HCT116 (cell line): Measurements from ENCODE around the gene CPED1. TPM values are rescaled to one million over a fixed set of nuclear protein-coding genes. Genes with fewer than 3 reads are reported as not detected.
"Not testable (repeated sequence)": the region's sequence is repeated elsewhere in the genome, so short reads cannot be mapped to it uniquely, and the experiment has no call there.

Experiments used
- ATAC-seq: fragments of 200-7000 bp; cut with Tn5 transposase; 2 replicates; pipeline ENCODE4 v1.9.1; 2020; ENCODE audit warnings: mild to moderate bottlenecking, moderate library complexity
- BruUV-seq: library from RNA; stranded (reverse); fragments of 400-500 nt; replicated peaks from 2 replicates; lab custom pipeline; 2021; lab: Mats Ljungman, UMichigan
- CTCF ChIA-PET: fragments of 300-600 bp; sonication (Branson Sonifier 250); formaldehyde crosslinking; loops from one replicate; lab custom pipeline; 2021; ENCODE audit warnings: antibody characterized with exemption; lab: Charles Lee
- POLR2A ChIA-PET: fragments of 300-600, 350-600 bp; sonication (Branson Sonifier 250); formaldehyde crosslinking; loops from one replicate; lab custom pipeline; 2021; ENCODE audit warnings: antibody characterized with exemption; lab: Charles Lee
- RAD21 ChIA-PET, 2 experiments: fragments of 300-600 bp; sonication (Branson Sonifier 250); formaldehyde crosslinking; loops; one replicate each; lab custom pipeline; 2023; ENCODE audit warnings: low total read pairs in 2 of 2; ENCODE audit not compliant: uncharacterized antibody in 2 of 2, unreplicated experiment in 2 of 2, low non-redundant PET in 1 of 2; lab: Charles Lee
- DNase-seq: peaks from one replicate; pipeline ENCODE4 v3.0.0-alpha.2; 2010; ENCODE audit warnings: low read depth, low spot score
- H2AFZ ChIP-seq: fragments of 200-600 bp; shearing (Covaris generic), sonication (generic); 2 replicates; pipeline ENCODE4 v1.6.1; 2017; ENCODE audit warnings: low read depth, mixed run types, mixed read lengths, antibody characterized with exemption, low read length; ENCODE audit not compliant: poor library complexity, severe bottlenecking
- H3K27ac ChIP-seq: 2 replicates; pipeline ENCODE4 v1.5.1; 2012; ENCODE audit warnings: low read depth, low read length
- H3K27me3 ChIP-seq: fragments of 200-600 bp; sonication (generic); 2 replicates; pipeline ENCODE4 v1.6.1; 2016; ENCODE audit warnings: mixed run types, low read length, mixed read lengths; ENCODE audit not compliant: insufficient read depth
- H3K36me3 ChIP-seq, 2 experiments: fragments of 200-500 bp in 1 of 2; fragments of 200-600 bp in 1 of 2; sonication (Bioruptor generic) in 1 of 2; sonication (generic) in 1 of 2; 2 replicates each; pipeline versions ENCODE4 v1.5.1 to v1.6.1; 2014 to 2016; ENCODE audit warnings: low read length in 2 of 2, inconsistent platforms in 1 of 2, mixed read lengths in 1 of 2, mixed run types in 1 of 2; ENCODE audit not compliant: insufficient read depth in 2 of 2, control insufficient read depth in 1 of 2
- H3K4me1 ChIP-seq, 2 experiments: fragments of 200-600 bp in 1 of 2; sonication (generic) in 1 of 2; 2 replicates each; pipeline versions ENCODE4 v1.5.1 to v1.6.1; 2012 to 2017; ENCODE audit warnings: low read length in 2 of 2, inconsistent platforms in 1 of 2, mild to moderate bottlenecking in 1 of 2, mixed read lengths in 1 of 2, mixed run types in 1 of 2, moderate library complexity in 1 of 2; ENCODE audit not compliant: insufficient read depth in 2 of 2, control insufficient read depth in 1 of 2
- H3K4me2 ChIP-seq: fragments of 200-600 bp; sonication (generic); 2 replicates; pipeline ENCODE4 v1.6.1; 2017; ENCODE audit warnings: mixed run types, low read length, mixed read lengths
- H3K4me3 ChIP-seq, 2 experiments: fragments of 200-600 bp in 1 of 2; sonication (generic) in 1 of 2; replicated peaks in 1 of 2; 2 replicates each; pipeline ENCODE4 v1.5.1; 2011 to 2016; ENCODE audit warnings: low read length in 2 of 2, control low read depth in 1 of 2, low read depth in 1 of 2, mild to moderate bottlenecking in 1 of 2, mixed read lengths in 1 of 2, mixed run types in 1 of 2
- H3K79me2 ChIP-seq: fragments of 200-600 bp; sonication (generic); 2 replicates; pipeline ENCODE4 v1.6.1; 2017; ENCODE audit warnings: mild to moderate bottlenecking, mixed run types, low read length, moderate library complexity, mixed read lengths; ENCODE audit not compliant: insufficient read depth
- H3K9ac ChIP-seq: fragments of 200-600 bp; sonication (generic); 2 replicates; pipeline ENCODE4 v1.6.1; 2016; ENCODE audit warnings: low read length, mixed read lengths
- H3K9me2 ChIP-seq: fragments of 200-600 bp; sonication (generic), shearing (Covaris generic); 2 replicates; pipeline ENCODE4 v1.6.1; 2017; ENCODE audit warnings: mixed run types, mild to moderate bottlenecking, moderate library complexity; ENCODE audit not compliant: insufficient read depth
- H3K9me3 ChIP-seq, 2 experiments: fragments of 200-500 bp in 1 of 2; fragments of 200-600 bp in 1 of 2; sonication (Bioruptor generic) in 1 of 2; sonication (generic) in 1 of 2; 2 replicates each; pipeline ENCODE4 v1.6.1; 2014 to 2017; ENCODE audit warnings: low read length in 2 of 2, mixed read lengths in 2 of 2, inconsistent platforms in 1 of 2, low read depth in 1 of 2, mild to moderate bottlenecking in 1 of 2, mixed run types in 1 of 2, moderate library complexity in 1 of 2; ENCODE audit not compliant: control insufficient read depth in 1 of 2, insufficient read depth in 1 of 2
- H4K20me1 ChIP-seq: fragments of 200-600 bp; sonication (generic), shearing (Covaris generic); 2 replicates; pipeline ENCODE4 v1.6.1; 2017; ENCODE audit warnings: mixed run types, mild to moderate bottlenecking, moderate library complexity; ENCODE audit not compliant: insufficient read depth
- CBX3 ChIP-seq: IDR thresholded peaks from 2 replicates; pipeline ENCODE4 v1.6.1; 2012; ENCODE audit warnings: low read depth
- CEBPB ChIP-seq: IDR thresholded peaks from 2 replicates; pipeline ENCODE4 v1.6.1; 2012; ENCODE audit warnings: low read depth
- EGR1 ChIP-seq: IDR thresholded peaks from 2 replicates; pipeline ENCODE4 v1.6.1; 2012; ENCODE audit warnings: low read depth
- EZH2phosphoT487 ChIP-seq: fragments of 200-600 bp; IDR thresholded peaks from 2 replicates; pipeline ENCODE4 v1.6.1; 2018; ENCODE audit warnings: antibody characterized with exemption, borderline replicate concordance
- FOSL1 ChIP-seq: IDR thresholded peaks from 2 replicates; pipeline ENCODE4 v1.6.1; 2012; ENCODE audit warnings: low read depth
- JUND ChIP-seq: IDR thresholded peaks from 2 replicates; pipeline ENCODE4 v1.6.1; 2012
- POLR2AphosphoS5 ChIP-seq: IDR thresholded peaks from 2 replicates; pipeline ENCODE4 v1.6.1; 2011; ENCODE audit warnings: mild to moderate bottlenecking, low read depth, low read length, moderate library complexity
- RAD21 ChIP-seq: IDR thresholded peaks from 2 replicates; pipeline ENCODE4 v1.6.1; 2012; ENCODE audit warnings: low read depth, mild to moderate bottlenecking
- SIN3A ChIP-seq: IDR thresholded peaks from 2 replicates; pipeline ENCODE4 v1.6.1; 2012; ENCODE audit warnings: low read depth
- SP1 ChIP-seq: IDR thresholded peaks from 2 replicates; pipeline ENCODE4 v1.6.1; 2012; ENCODE audit warnings: low read depth
- SRF ChIP-seq: IDR thresholded peaks from 2 replicates; pipeline ENCODE4 v1.6.1; 2012; ENCODE audit warnings: low read depth
- YY1 ChIP-seq: IDR thresholded peaks from 2 replicates; pipeline ENCODE4 v1.6.1; 2011; ENCODE audit warnings: low read length, low read depth, moderate library complexity, mild to moderate bottlenecking; ENCODE audit not compliant: insufficient replicate concordance; ENCODE audit errors: extremely low read depth
- ZFX ChIP-seq: fragments of 450-650 bp; IDR thresholded peaks from 2 replicates; pipeline ENCODE4 v1.6.1; 2017
- ZNF274 ChIP-seq: fragments of 200-500 bp; sonication (Bioruptor generic); IDR thresholded peaks from 2 replicates; pipeline ENCODE4 v1.6.1; 2014; ENCODE audit warnings: mild to moderate bottlenecking, low read depth, low read length, inconsistent platforms
- intact Hi-C: fragments of 100-400 bp; cut with micrococcal nuclease; formaldehyde crosslinking; loops from 2 replicates; pipeline ENCODE4 v1.10.0; 2022
- total RNA-seq: library from RNA; stranded (reverse); gene quantifications from one replicate; pipeline ENCODE4 v1.2.1, GENCODE V29; 2021; ENCODE audit not compliant: unreplicated experiment
- TF ChIP-seq, protein P1 (sequence below): IDR thresholded peaks from 2 replicates; pipeline ENCODE4 v1.6.1; 2012
- TF ChIP-seq, protein P2 (sequence below), 3 experiments: fragments of 200-600 bp in 1 of 3; sonication (generic) in 1 of 3; IDR thresholded peaks in 2 of 3; conservative IDR thresholded peaks in 1 of 3; 2 replicates each; pipeline ENCODE4 v1.5.1; 2012 to 2017; ENCODE audit warnings: low read depth in 2 of 3, low read length in 2 of 3, antibody characterized with exemption in 1 of 3, borderline replicate concordance in 1 of 3, control low read depth in 1 of 3, mild to moderate bottlenecking in 1 of 3, mixed read lengths in 1 of 3, mixed run types in 1 of 3, moderate library complexity in 1 of 3; ENCODE audit not compliant: insufficient read depth in 1 of 3
- TF ChIP-seq, protein P3 (sequence below): IDR thresholded peaks from 2 replicates; pipeline ENCODE4 v1.6.1; 2011; ENCODE audit warnings: mild to moderate bottlenecking, low read length, moderate library complexity; ENCODE audit not compliant: insufficient replicate concordance; ENCODE audit errors: extremely low read depth

The CPED1 gene
- total RNA-seq, 1 experiment from 2014 or later = 1.2 TPM

DNA sequence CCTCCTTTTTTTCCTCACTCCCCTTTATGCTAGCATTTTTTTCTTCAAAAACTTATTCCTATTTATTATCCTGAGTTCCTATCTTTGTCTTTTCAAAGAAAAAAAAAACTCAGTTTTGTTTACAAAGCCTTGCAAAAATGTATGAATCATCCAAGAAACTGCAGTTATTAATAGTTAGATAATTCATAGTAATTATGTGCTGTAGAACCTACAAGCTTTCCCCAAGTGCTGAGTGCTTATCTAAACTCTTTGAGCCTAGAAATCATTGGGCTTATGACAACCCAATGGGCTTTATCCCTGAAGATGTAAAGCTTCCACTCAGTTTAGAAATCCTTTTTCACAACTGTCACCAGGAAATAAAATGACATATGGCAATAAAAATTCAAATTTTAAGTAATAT lies 194.4 kb downstream of the CPED1 start:
- Histone ChIP-seq H3K79me2 (no peaks in the 10 kb centered on the region), H3K36me3 (no peaks in the 10 kb centered on the region), H3K9me2 (no peaks in the 10 kb centered on the region), H2AFZ (no peak overlapping the region), H3K4me2 (no peak overlapping the region), H3K4me1 (peaks cover 0 to 11% of the 10 kb centered on the region in 2 experiments; a peak in 1 of 4 replicates), H3K9me3 (no peaks in the 10 kb centered on the region), H3K9ac (no peak overlapping the region), H4K20me1 (no peaks in the 10 kb centered on the region), H3K27me3 (no peaks in the 10 kb centered on the region), H3K4me3 (no peak overlapping the region), H3K27ac (no peak overlapping the region)
- ChIA-PET POLR2A (no interaction called here), RAD21 (no interaction called here), CTCF (no interaction called here)
- DNase-seq (no peak), ATAC-seq (no peak)
- no peak for TF ChIP-seq SRF
- no peak for TF ChIP-seq YY1
- TF ChIP-seq, protein P1, sequence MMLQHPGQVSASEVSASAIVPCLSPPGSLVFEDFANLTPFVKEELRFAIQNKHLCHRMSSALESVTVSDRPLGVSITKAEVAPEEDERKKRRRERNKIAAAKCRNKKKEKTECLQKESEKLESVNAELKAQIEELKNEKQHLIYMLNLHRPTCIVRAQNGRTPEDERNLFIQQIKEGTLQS = no peak
- no peak for TF ChIP-seq RAD21
- no peak for TF ChIP-seq CEBPB
- TF ChIP-seq, protein P2, sequence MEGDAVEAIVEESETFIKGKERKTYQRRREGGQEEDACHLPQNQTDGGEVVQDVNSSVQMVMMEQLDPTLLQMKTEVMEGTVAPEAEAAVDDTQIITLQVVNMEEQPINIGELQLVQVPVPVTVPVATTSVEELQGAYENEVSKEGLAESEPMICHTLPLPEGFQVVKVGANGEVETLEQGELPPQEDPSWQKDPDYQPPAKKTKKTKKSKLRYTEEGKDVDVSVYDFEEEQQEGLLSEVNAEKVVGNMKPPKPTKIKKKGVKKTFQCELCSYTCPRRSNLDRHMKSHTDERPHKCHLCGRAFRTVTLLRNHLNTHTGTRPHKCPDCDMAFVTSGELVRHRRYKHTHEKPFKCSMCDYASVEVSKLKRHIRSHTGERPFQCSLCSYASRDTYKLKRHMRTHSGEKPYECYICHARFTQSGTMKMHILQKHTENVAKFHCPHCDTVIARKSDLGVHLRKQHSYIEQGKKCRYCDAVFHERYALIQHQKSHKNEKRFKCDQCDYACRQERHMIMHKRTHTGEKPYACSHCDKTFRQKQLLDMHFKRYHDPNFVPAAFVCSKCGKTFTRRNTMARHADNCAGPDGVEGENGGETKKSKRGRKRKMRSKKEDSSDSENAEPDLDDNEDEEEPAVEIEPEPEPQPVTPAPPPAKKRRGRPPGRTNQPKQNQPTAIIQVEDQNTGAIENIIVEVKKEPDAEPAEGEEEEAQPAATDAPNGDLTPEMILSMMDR (IDR thresholded peaks at IDR 0.05 in 2 of 3, conservative IDR thresholded peaks at IDR 0.05 in 1 of 3; ENCODE audit: borderline replicate concordance in 1 of 3, insufficient read depth in 1 of 3, low read depth in 2 of 3, low read length in 2 of 3) = no peak
- TF ChIP-seq JUND = no peak
- no peak for TF ChIP-seq ZFX
- TF ChIP-seq FOSL1 = no peak
- TF ChIP-seq ZNF274 = no peak
- TF ChIP-seq, protein P3, sequence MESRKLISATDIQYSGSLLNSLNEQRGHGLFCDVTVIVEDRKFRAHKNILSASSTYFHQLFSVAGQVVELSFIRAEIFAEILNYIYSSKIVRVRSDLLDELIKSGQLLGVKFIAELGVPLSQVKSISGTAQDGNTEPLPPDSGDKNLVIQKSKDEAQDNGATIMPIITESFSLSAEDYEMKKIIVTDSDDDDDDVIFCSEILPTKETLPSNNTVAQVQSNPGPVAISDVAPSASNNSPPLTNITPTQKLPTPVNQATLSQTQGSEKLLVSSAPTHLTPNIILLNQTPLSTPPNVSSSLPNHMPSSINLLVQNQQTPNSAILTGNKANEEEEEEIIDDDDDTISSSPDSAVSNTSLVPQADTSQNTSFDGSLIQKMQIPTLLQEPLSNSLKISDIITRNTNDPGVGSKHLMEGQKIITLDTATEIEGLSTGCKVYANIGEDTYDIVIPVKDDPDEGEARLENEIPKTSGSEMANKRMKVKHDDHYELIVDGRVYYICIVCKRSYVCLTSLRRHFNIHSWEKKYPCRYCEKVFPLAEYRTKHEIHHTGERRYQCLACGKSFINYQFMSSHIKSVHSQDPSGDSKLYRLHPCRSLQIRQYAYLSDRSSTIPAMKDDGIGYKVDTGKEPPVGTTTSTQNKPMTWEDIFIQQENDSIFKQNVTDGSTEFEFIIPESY = no peak
- no peak for TF ChIP-seq SIN3A
- TF ChIP-seq SP1 = no peak
- TF ChIP-seq EZH2phosphoT487 = no peak
- no peak for TF ChIP-seq POLR2AphosphoS5
- no peak for TF ChIP-seq EGR1
- no peak for TF ChIP-seq CBX3
- intact Hi-C loops = no loop called here
- BruUV-seq = no TSS peak

DNA sequence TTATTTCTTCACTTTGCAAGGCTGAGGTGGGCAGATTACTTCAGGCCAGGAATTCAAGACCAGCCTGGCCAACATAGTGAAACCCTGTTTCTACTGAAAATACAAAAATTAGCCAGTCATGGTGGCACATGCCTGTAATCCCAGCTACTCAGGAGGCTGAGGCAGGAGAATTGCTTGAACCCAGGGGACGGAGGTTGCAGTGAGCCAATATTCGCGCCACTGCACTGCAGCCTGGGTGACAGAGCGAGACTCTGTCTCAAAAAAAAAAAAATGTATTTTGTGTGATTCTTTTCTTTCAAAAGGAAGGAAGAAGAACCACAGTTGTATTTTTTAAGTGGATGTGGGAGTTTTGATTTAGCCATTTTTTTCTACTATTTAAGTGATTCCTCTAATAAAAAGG lies 195.4 kb downstream of the CPED1 start:
- H3K27me3 ChIP-seq = not testable (repeated sequence)

More for the DNA sequence above, 195.4 kb downstream of the CPED1 start:
- CTCF ChIA-PET, H2AFZ ChIP-seq, BruUV-seq, H3K36me3 ChIP-seq, H3K27ac ChIP-seq, RAD21 ChIA-PET, H3K4me3 ChIP-seq, POLR2A ChIA-PET, H3K4me2 ChIP-seq, H3K9me2 ChIP-seq, H3K9me3 ChIP-seq, ATAC-seq, intact Hi-C loops, H3K9ac ChIP-seq, H4K20me1 ChIP-seq, DNase-seq, H3K79me2 ChIP-seq: not testable (repeated sequence)
- peaks cover 0 to 11% of the 10 kb centered on the region in 2 experiments; a peak in 1 of 4 replicates for H3K4me1 ChIP-seq
